Skeletal muscle tissue (tissue), 2 donors: Measurements from ENCODE around the gene SERF1A. TPM values are rescaled to one million over a fixed set of nuclear protein-coding genes. Genes with fewer than 3 reads are reported as not detected.

Source experiments
- small RNA-seq: library from RNA; depleted of rRNA; stranded (forward); fragments of <200 nt; gene quantifications from one replicate; pipeline ENCODE3, GENCODE V24; 2014
- total RNA-seq: library from RNA; depleted of rRNA; stranded (reverse); fragments of >200 nt; gene quantifications from one replicate; pipeline ENCODE4 v1.2.3, GENCODE V29; 2014

Gene SERF1A
- total RNA-seq, 1 donor from 2014 or later: 15.7 TPM

Small RNAs within 50 kb of the gene (small RNA-seq; reads per million reads assigned to genes)
- not detected for gene CDH12P1

Other genes starting within 250 kb of the SERF1A start
- 30.3 TPM for gene SMN1, start 24.4 kb downstream of the SERF1A start, total RNA-seq
- gene NAIP, start 124.7 kb downstream of the SERF1A start, total RNA-seq: 15.1 TPM
- 21.9 TPM for gene GTF2H2, start 167.0 kb downstream of the SERF1A start, total RNA-seq